WERI-Rb-1 (cell line): ENCODE data around the gene BCL7C.
A peak's percentile ranks its signal among the peaks of the same experiment; 100 is the strongest.

Experiments
- DNase-seq: peaks from one replicate; pipeline ENCODE4 v3.0.0-alpha.2; 2020
- H3K27ac ChIP-seq: fragments of 250-450 bp; sonication (Bioruptor Pico); 2 replicates; pipeline ENCODE4 v1.5.1; 2020; ENCODE audit warnings: mild to moderate bottlenecking, moderate library complexity
- H3K27me3 ChIP-seq: fragments of 250-450 bp; sonication (Bioruptor Pico); 2 replicates; pipeline ENCODE4 v1.5.1; 2021; ENCODE audit warnings: mild to moderate bottlenecking, low read depth, moderate library complexity; ENCODE audit not compliant: insufficient read depth, severe bottlenecking
- H3K36me3 ChIP-seq: fragments of 250-450 bp; sonication (Bioruptor Pico); 2 replicates; pipeline ENCODE4 v1.5.1; 2020; ENCODE audit warnings: mild to moderate bottlenecking, moderate library complexity
- H3K4me3 ChIP-seq: 2 replicates; pipeline ENCODE4 v1.5.1; 2011; ENCODE audit warnings: low read depth, mild to moderate bottlenecking, control low read depth, low read length
- H3K9me3 ChIP-seq: fragments of 250-450 bp; sonication (Bioruptor Pico); 2 replicates; pipeline ENCODE4 v1.5.1; 2021; ENCODE audit warnings: mild to moderate bottlenecking, moderate library complexity; ENCODE audit not compliant: severe bottlenecking
- TF ChIP-seq, protein P1 (sequence below): IDR thresholded peaks from 2 replicates; pipeline ENCODE4 v1.5.1; 2011; ENCODE audit warnings: low read depth, mild to moderate bottlenecking, control low read depth, inconsistent platforms, low read length

BCL7C gene

DNA sequence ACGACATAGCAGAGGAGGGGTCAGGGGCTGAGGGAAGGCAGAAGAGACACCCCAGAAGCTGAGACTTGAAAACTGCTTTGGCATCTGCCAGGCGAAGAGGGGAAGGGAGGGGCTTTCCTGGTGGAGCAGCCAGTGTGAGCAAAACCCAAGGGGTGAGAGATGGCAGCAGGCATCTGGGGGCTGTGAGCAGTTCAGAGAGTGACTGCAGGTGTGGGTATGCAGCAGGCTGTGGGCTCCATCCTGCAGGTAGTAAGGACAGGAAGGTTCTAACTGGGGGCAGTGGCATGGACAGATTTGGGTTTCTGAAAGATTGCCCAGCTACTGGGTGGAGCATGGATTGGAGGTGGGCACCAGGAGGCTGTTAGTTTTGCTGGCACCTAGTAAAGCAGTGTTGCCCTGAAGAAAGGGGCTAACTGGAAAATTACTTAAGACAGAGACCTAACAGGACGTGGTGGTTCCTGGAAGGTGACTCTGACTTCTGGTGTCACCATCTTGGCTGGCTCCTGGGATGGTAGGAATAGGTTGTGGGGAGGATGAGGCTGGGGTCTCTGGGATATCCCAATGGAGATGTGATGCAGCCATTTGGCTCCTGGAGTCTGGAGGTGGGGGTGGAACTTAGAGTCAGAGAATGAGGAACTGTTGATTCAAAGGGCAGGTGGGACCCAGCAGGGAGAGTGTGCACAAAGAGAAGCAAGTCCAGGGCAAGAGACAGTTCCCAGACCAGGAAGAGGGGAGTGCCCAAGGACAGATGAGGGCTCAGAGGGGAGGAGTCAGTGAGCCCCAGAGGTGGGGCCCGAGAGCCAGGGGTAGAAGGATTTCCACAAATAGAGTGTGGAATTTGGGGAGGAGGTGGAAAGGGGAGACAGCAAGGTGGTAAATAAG is 11.2 kb downstream of the BCL7C start:
- Histone ChIP-seq H3K27ac (no peak overlapping the region), H3K27me3 (no peaks in the 10 kb centered on the region), H3K4me3 (no peak overlapping the region), H3K9me3 (no peaks in the 10 kb centered on the region), H3K36me3 (peaks cover 18% of the 10 kb centered on the region)
- DNase-seq: no peak
- TF ChIP-seq, protein P1, sequence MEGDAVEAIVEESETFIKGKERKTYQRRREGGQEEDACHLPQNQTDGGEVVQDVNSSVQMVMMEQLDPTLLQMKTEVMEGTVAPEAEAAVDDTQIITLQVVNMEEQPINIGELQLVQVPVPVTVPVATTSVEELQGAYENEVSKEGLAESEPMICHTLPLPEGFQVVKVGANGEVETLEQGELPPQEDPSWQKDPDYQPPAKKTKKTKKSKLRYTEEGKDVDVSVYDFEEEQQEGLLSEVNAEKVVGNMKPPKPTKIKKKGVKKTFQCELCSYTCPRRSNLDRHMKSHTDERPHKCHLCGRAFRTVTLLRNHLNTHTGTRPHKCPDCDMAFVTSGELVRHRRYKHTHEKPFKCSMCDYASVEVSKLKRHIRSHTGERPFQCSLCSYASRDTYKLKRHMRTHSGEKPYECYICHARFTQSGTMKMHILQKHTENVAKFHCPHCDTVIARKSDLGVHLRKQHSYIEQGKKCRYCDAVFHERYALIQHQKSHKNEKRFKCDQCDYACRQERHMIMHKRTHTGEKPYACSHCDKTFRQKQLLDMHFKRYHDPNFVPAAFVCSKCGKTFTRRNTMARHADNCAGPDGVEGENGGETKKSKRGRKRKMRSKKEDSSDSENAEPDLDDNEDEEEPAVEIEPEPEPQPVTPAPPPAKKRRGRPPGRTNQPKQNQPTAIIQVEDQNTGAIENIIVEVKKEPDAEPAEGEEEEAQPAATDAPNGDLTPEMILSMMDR: no peak

DNA sequence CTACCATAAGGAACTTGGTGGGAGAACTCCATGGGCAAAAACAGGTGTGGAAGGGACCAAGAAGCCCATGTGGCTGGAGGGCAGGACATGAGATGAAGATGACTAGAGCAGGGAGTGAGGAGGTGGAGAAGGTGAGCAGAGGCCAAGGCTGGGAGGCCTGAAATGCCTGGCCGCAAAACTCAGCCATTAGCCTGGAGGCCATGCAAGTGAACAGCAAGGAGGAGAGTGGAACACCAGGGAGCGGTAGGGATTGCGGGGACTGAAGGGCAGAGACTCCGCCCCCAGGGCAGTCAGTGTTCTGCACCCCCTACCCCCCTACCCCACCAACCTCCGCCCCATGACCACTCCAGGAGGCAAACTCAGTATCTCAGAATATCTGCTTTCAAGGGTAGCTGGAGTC is 17.0 kb downstream of the BCL7C start:
- no peak for DNase-seq
- Histone ChIP-seq H3K27ac (no peak overlapping the region), H3K9me3 (peaks cover 3% of the 10 kb centered on the region), H3K27me3 (no peaks in the 10 kb centered on the region), H3K36me3 (no peaks in the 10 kb centered on the region; the same call in none of the 2 replicates), H3K4me3 (no peak overlapping the region)
- TF ChIP-seq, protein P1: no peak

DNA sequence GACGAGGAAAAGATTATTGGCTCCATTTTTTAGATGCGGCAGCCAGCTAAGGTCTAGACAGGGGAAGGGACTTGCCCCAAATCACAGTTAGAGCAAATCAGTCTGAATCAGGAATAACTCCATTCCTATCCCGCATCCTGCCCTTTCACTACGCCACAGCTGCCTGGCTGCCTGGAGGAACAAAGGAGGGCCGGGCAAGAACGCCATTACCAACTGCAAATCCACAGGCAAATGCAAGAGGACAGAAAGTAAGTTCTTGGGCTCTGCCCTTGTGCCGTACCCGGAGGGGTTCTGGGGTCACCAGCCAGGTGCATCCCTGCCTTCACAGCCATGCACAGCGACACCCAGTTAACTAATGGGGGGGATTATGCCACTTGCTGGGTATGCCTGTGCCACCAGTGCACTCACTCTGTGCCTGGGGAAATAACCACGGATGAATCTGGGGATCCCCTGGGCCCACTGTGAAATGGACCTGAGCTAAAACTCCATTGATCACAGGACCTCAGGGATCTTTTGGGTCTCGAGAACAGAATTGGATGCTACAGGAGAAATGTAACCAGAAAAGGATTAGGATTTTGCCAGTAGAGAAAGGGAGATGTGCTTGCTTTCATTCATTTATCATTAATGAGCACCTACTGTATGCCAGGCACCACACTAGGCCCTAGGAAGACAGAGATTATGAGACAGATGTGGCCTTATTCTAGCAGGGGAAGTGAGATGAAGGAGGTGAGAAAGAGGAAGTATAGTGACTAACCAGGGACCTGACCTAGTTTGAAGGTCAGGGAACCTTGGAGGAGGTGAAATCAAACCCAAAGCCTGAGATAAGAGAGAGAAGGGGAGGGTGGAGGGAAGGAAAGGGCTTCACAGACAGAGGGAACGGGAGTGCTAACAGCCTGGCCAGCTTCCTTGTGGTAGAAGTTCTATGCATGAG is 17.7 kb downstream of the BCL7C start:
- no peak for DNase-seq
- peaks cover 3% of the 10 kb centered on the region for H3K9me3 ChIP-seq
- H3K27me3 ChIP-seq: no peaks in the 10 kb centered on the region
- TF ChIP-seq, protein P1: no peak
- H3K4me3 ChIP-seq: peak overlapping the region; percentile 94
- peak overlapping the region; percentile 92 for H3K27ac ChIP-seq
- H3K36me3 ChIP-seq: no peaks in the 10 kb centered on the region; the same call in none of the 2 replicates

DNA sequence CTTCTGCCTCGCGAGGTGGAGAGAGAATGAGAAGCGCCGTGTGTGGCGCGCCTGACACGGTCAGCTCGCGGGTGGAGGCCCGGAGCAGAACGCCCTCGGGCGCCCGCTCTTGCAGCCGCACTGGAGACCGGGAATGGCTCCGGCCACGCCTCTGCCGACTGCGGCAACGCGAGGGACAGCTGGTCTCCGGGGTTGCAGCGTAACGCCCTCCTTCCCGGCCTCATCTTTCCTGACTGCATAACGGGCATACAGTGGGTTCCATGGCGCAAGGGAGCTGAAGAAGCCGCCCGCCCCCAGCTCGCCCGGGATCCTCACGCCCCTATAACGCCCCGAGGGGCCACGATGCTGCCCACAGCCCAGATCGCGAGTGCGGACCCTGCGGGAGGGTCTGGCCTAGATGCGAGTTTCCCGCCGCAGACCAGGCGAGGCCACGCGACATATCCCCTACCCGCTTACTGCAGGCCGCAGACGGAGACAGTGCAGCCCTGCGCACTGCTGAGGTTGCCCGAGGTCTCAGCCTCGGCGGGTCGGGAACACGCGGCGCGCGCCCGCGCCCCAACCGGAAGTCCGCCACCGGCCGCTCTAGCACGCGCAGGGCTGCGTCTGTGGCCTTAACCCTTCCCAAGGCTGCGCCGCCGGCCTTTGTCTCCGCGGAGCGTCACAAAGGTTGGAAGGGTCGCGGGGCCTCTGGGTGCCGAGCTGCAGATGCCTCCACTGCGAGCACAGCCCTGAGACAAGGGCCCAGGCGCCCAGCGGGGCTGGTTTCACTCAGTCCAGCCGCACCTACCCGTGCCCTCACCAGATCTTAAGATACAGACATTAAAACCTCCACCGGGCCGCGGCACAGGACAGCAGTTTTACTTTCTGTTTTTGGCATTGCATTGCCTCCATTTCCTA is 18.8 kb downstream of the BCL7C start:
- TF ChIP-seq, protein P1: no peak
- Histone ChIP-seq H3K27me3 (no peaks in the 10 kb centered on the region), H3K36me3 (no peaks in the 10 kb centered on the region; the same call in none of the 2 replicates), H3K4me3 (peak overlapping the region; percentile 94), H3K27ac (peak overlapping the region; percentile 92), H3K9me3 (peaks cover 3% of the 10 kb centered on the region)
- peak; percentile 92 for DNase-seq

DNA sequence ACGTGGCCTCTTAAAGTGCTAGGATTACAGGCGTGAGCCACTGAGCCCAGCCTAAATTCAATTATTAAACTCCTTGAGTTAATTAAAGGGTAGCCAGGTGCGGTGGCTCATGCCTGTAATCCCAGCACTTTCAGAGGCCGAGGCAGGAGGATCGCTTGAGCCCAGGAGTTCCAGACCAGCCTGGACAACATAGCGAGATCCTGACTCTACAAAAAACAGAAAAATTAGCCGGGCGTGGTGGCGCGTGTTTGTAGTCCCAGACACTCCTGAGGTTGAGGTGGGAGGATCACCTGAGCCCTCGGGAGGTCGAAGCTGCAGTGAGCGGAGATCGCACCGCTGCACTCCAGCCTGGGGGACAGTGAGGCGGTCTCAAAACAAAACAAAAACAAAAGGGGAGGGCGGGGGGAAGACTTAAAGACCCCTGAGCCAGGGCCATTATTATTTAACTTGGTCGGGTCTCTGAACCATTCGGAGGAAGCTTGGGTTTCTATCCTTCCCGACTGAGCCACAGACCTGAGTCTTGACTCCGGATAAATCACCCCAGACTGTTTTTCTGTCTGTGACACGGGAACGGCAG is 19.5 kb downstream of the BCL7C start:
- Histone ChIP-seq H3K27ac (peak overlapping the region; percentile 92), H3K4me3 (peak overlapping the region; percentile 94), H3K36me3 (no peaks in the 10 kb centered on the region; the same call in none of the 2 replicates), H3K9me3 (peaks cover 3% of the 10 kb centered on the region), H3K27me3 (no peaks in the 10 kb centered on the region)
- TF ChIP-seq, protein P1: no peak
- peak; percentile 64 for DNase-seq
